Measurements from ENCODE around the gene GALNT2.

DNA sequence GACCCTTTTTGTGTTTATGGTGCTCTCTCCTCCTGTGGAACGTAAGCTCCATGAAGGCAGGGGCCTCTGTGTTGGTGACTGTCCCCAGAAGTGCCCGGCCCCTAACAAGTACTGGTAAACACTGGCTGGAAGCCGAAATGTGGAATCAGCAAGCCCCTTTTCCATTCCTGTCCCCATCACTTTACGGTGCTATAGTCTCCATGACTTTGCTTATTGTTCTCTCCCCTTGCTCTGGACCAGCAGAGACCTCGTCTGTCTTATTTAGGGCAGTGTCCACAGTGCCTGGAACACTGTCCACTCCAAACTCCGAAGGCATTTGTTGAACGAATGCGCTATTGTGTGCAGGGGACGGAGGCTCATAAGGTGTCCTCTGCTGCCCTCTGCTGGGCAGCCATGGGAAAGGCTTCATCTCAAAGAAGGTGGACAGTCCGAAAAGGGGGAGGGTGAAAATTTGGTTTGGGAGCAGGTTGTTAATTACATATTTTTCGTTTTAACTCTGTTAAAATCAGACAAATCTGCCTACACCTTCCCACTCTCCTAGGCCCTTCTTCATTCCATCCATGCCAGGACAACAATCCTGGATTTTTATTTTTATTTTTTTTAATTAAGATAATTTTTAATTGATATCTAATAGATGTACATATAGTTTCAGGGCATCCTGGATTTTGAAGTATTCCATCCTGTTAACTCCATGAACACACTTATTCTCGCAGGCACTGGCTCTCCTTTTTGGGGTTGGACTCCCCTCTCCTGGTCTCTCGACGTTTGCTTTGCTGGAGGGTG lies 243.5 kb downstream of the GALNT2 start:
- TF ChIP-seq CTCF (IDR thresholded peaks at IDR 0.05) (peak; percentile 74 to 93 (median 86)), POLR2A (IDR thresholded peaks at IDR 0.05) (no peak)
